ENCODE measurements around the gene PLA2G4A.

PLA2G4A gene

GRCh38 chr1:186949173-186949572 is 120.4 kb downstream of the PLA2G4A start:
- Mint-ChIP-seq H3K27ac (no peak overlapping the region), H3K36me3 (ENCODE audit: low read depth) (no peaks in the 10 kb centered on the region), H3K9me3 (no peaks in the 10 kb centered on the region), H3K4me3 (no peak overlapping the region), H3K4me1 (no peaks in the 10 kb centered on the region), H3K27me3 (ENCODE audit: low read depth) (no peaks in the 10 kb centered on the region)
- TF ChIP-seq, protein P1, sequence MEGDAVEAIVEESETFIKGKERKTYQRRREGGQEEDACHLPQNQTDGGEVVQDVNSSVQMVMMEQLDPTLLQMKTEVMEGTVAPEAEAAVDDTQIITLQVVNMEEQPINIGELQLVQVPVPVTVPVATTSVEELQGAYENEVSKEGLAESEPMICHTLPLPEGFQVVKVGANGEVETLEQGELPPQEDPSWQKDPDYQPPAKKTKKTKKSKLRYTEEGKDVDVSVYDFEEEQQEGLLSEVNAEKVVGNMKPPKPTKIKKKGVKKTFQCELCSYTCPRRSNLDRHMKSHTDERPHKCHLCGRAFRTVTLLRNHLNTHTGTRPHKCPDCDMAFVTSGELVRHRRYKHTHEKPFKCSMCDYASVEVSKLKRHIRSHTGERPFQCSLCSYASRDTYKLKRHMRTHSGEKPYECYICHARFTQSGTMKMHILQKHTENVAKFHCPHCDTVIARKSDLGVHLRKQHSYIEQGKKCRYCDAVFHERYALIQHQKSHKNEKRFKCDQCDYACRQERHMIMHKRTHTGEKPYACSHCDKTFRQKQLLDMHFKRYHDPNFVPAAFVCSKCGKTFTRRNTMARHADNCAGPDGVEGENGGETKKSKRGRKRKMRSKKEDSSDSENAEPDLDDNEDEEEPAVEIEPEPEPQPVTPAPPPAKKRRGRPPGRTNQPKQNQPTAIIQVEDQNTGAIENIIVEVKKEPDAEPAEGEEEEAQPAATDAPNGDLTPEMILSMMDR (IDR thresholded peaks at IDR 0.05; ENCODE audit: unreplicated experiment in 3 of 3), result no peak

DNA sequence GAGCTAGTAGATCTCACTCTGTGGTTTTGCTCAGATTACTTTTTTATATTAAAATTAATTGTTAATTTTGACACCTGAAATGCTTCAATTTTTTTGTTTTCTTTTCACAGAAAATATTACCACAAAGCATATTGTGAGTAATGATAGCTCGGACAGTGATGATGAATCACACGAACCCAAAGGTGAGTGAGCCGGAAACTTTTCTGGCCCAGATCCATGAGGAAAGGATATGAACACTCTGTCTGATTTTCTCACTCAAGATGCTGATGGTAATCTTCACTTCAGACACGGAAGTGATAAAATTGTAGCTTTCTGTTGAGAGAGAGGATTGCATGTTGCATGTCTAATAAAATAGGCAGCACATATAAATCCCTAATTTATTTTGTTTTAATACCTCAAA is 121.8 kb downstream of the PLA2G4A start:
- H3K27ac Mint-ChIP-seq, result no peak overlapping the region
- no peaks in the 10 kb centered on the region for H3K36me3 Mint-ChIP-seq (ENCODE audit: low read depth)
- H3K4me3 Mint-ChIP-seq, result no peak overlapping the region
- TF ChIP-seq, protein P1 (IDR thresholded peaks at IDR 0.05; ENCODE audit: unreplicated experiment in 3 of 3), result no peak
- H3K27me3 Mint-ChIP-seq (ENCODE audit: low read depth), result no peaks in the 10 kb centered on the region
- H3K4me1 Mint-ChIP-seq, result no peaks in the 10 kb centered on the region
- no peaks in the 10 kb centered on the region for H3K9me3 Mint-ChIP-seq

GRCh38 chr1:186953876-186954275 is 125.1 kb downstream of the PLA2G4A start:
- Mint-ChIP-seq H3K4me3 (no peak overlapping the region), H3K9me3 (no peaks in the 10 kb centered on the region)

DNA sequence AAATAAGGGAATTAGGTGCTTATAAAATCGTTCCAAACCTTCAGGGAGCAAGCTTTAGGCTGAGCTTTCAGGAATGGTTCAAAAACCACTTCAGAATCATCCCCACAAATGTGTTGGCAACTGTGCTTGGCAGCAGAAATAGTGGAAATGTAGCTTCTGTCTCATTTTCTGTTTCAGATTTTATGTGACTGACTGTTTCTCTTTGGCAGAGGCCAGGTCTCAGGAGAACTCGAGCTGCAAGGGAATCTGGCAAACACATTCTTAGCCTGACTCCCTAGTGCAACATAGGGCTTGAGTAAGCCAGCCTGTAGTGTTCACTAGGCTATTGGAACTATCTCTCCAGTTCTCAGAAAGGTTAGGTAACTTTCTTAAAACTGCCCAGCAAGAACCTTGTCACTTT is 128.6 kb downstream of the PLA2G4A start:
- Mint-ChIP-seq H3K4me3 (no peak overlapping the region), H3K9me3 (no peaks in the 10 kb centered on the region), H3K4me1 (no peaks in the 10 kb centered on the region), H3K27me3 (ENCODE audit: low read depth) (no peaks in the 10 kb centered on the region), H3K27ac (no peak overlapping the region), H3K36me3 (ENCODE audit: low read depth) (no peaks in the 10 kb centered on the region)
- TF ChIP-seq, protein P1 (IDR thresholded peaks at IDR 0.05; ENCODE audit: unreplicated experiment in 3 of 3), result no peak

More at GRCh38 chr1:186953876-186954275, 125.1 kb downstream of the PLA2G4A start:
- TF ChIP-seq, protein P1 (IDR thresholded peaks at IDR 0.05; ENCODE audit: unreplicated experiment in 3 of 3), result no peak
- H3K27me3 Mint-ChIP-seq (ENCODE audit: low read depth), result no peaks in the 10 kb centered on the region
- no peaks in the 10 kb centered on the region for H3K4me1 Mint-ChIP-seq
- H3K36me3 Mint-ChIP-seq (ENCODE audit: low read depth), result no peaks in the 10 kb centered on the region
- no peak overlapping the region for H3K27ac Mint-ChIP-seq

GRCh38 chr1:186958520-186958919 is 129.8 kb downstream of the PLA2G4A start:
- no peaks in the 10 kb centered on the region for H3K4me1 Mint-ChIP-seq
- H3K27ac Mint-ChIP-seq, result no peak overlapping the region
- H3K36me3 Mint-ChIP-seq (ENCODE audit: low read depth), result no peaks in the 10 kb centered on the region
- no peaks in the 10 kb centered on the region for H3K9me3 Mint-ChIP-seq
- H3K27me3 Mint-ChIP-seq (ENCODE audit: low read depth), result no peaks in the 10 kb centered on the region
- TF ChIP-seq, protein P1 (IDR thresholded peaks at IDR 0.05; ENCODE audit: unreplicated experiment in 3 of 3), result no peak
- H3K4me3 Mint-ChIP-seq, result no peak overlapping the region

DNA sequence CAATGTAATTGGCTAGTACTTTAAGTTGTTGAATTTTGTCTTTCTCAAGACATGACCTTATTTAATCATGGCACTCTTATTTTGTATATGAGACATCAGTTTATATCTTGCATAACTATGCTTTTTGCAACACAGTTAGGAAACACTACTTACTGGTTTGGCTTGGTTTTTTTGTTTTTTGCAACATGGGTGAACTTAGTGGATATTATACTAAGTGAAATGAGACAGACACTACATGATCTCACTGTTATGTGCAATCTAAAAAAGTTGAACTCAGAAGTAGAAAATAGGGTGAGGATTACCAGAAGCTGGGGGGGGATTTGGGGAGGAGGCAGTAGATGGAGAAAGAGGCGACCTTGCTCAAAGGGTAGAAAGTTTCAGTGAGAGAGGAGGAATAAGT is 132.1 kb downstream of the PLA2G4A start:
- Mint-ChIP-seq H3K27me3 (ENCODE audit: low read depth) (no peaks in the 10 kb centered on the region), H3K27ac (no peak overlapping the region), H3K4me3 (no peak overlapping the region), H3K36me3 (ENCODE audit: low read depth) (no peaks in the 10 kb centered on the region), H3K4me1 (no peaks in the 10 kb centered on the region), H3K9me3 (no peaks in the 10 kb centered on the region)
- TF ChIP-seq, protein P1 (IDR thresholded peaks at IDR 0.05; ENCODE audit: unreplicated experiment in 3 of 3), result no peak
